ENCODE data around the gene TMEM151A. TPM values are rescaled to one million over a fixed set of nuclear protein-coding genes. Genes with fewer than 3 reads are reported as not detected.
A peak's percentile ranks its signal among the peaks of the same experiment; 100 is the strongest.

The TMEM151A gene
- total and polyA plus RNA-seq, 2 experiments from 2014 or later = 1.0 to 4.4 TPM

GRCh38 chr11:66297610-66298009 is 5.9 kb downstream of the TMEM151A start:
- no peaks in the 10 kb centered on the region for H3K79me2 ChIP-seq (replicated peaks; ENCODE audit: insufficient read depth)
- no peak overlapping the region; the same call in 2 of the 3 replicates for H3K4me3 Mint-ChIP-seq

More at GRCh38 chr11:66297610-66298009, 5.9 kb downstream of the TMEM151A start:
- Mint-ChIP-seq H3K4me1 (peaks cover 14% of the 10 kb centered on the region), H3K27ac (no peak overlapping the region), H3K27me3 (ENCODE audit: insufficient read depth, low read depth, poor library complexity) (peaks cover 8% of the 10 kb centered on the region), H3K36me3 (ENCODE audit: low read depth) (no peaks in the 10 kb centered on the region; the same call in 2 of the 3 replicates), H3K9me3 (no peaks in the 10 kb centered on the region)
- ATAC-seq (peak; percentile 17; the same call in 1 of the 3 replicates), DNase-seq (ENCODE audit: low spot score) (no peak)
- Histone ChIP-seq H3K27me3 (ENCODE audit: insufficient read depth) (peaks cover 5% of the 10 kb centered on the region; the same call in 1 of the 2 replicates), H4K20me1 (replicated peaks; ENCODE audit: insufficient read depth) (no peaks in the 10 kb centered on the region), H3K4me1 (ENCODE audit: insufficient read depth) (no peaks in the 10 kb centered on the region), H3K4me2 (no peak overlapping the region), H3K36me3 (ENCODE audit: insufficient read depth) (no peaks in the 10 kb centered on the region), H2AFZ (no peak overlapping the region), H3K4me3 (no peak overlapping the region), H3K9me2 (ENCODE audit: insufficient read depth) (no peaks in the 10 kb centered on the region), H3K27ac (ENCODE audit: low read depth) (no peak overlapping the region), H3F3A (replicated peaks; ENCODE audit: low read depth) (no peaks in the 10 kb centered on the region)
- TF ChIP-seq REST (IDR thresholded peaks at IDR 0.05; ENCODE audit: unreplicated experiment) (no peak), EZH2 (IDR thresholded peaks at IDR 0.05; ENCODE audit: low read depth, unreplicated experiment) (no peak), ZNF331 (CRISPR knock-in tag; IDR thresholded peaks at IDR 0.05; ENCODE audit: low read depth) (no peak), ZNF114 (CRISPR knock-in tag; IDR thresholded peaks at IDR 0.05) (no peak), ZNF462 (CRISPR knock-in tag; IDR thresholded peaks at IDR 0.05) (no peak), JUNB (IDR thresholded peaks at IDR 0.05; ENCODE audit: unreplicated experiment) (no peak)
